K562 (cell line): ENCODE results near the gene CMTR2. TPM values are rescaled to one million over a fixed set of nuclear protein-coding genes. Genes with fewer than 3 reads are reported as not detected.

ENCODE experiments used
- ATAC-seq: fragments of 200-7000 bp; cut with Tn5 transposase; 3 replicates; pipeline ENCODE4 v1.9.1; 2020; ENCODE audit warnings: moderate library complexity
- BruUV-seq: library from RNA; stranded (reverse); fragments of 400-500 nt; replicated peaks from 2 replicates; lab custom pipeline; 2021; lab: Mats Ljungman, UMichigan
- CTCF ChIA-PET: fragments of 300-600 bp; formaldehyde crosslinking; extraction: SDS; loops from one replicate; lab custom pipeline; 2021; ENCODE audit warnings: low intra/inter-chr PET ratio; lab: Yijun Ruan, JAX
- POLR2A ChIA-PET: fragments of 300-600, 350-650 bp; sonication (Branson Sonifier 250); formaldehyde crosslinking; extraction: SDS; loops from one replicate; lab custom pipeline; 2021; ENCODE audit warnings: antibody characterized with exemption, inconsistent platforms; lab: Yijun Ruan, JAX
- DNase-seq, 4 experiments: peaks; one replicate each; pipeline versions ENCODE4 v3.0.0 to v3.0.0-alpha.2; 2011 to 2018; ENCODE audit warnings: low spot score in 3 of 4, mixed read lengths in 3 of 4; ENCODE audit errors: extremely low read depth in 1 of 4
- FAIRE-seq: peaks from 2 replicates; lab custom pipeline; 2011; peaks lifted over from hg19 to GRCh38; lab: Jason Lieb, UNC
- H2AFZ ChIP-seq: 2 replicates; pipeline ENCODE4 v1.6.0; 2011; ENCODE audit warnings: low read depth, low read length, control low read depth, inconsistent platforms
- H3K27ac ChIP-seq: fragments of 200-600 bp; 3 replicates; pipeline ENCODE4 v1.8.0; 2011; ENCODE audit warnings: low read depth, mild to moderate bottlenecking, control low read depth, inconsistent platforms, low read length, moderate library complexity, mixed read lengths; ENCODE audit errors: extremely low read depth
- H3K27me3 ChIP-seq, 2 experiments: fragments of 300-600 bp in 1 of 2; 2 replicates in 1 of 2; 3 replicates in 1 of 2; pipeline versions ENCODE4 v1.6.0 to v1.8.0; 2011; ENCODE audit warnings: inconsistent platforms in 2 of 2, low read length in 2 of 2, mild to moderate bottlenecking in 1 of 2, mixed read lengths in 1 of 2, moderate library complexity in 1 of 2; ENCODE audit not compliant: control insufficient read depth in 2 of 2, insufficient read depth in 2 of 2
- H3K36me3 ChIP-seq: fragments of 300-600 bp; 3 replicates; pipeline ENCODE4 v1.8.0; 2011; ENCODE audit warnings: mild to moderate bottlenecking, low read length, inconsistent platforms; ENCODE audit not compliant: control insufficient read depth, insufficient read depth
- H3K4me1 ChIP-seq, 2 experiments: fragments of 200-600 bp in 1 of 2; replicated peaks in 1 of 2; 2 replicates in 1 of 2; 3 replicates in 1 of 2; pipeline versions ENCODE4 v1.5.1 to v1.8.0; 2011; ENCODE audit warnings: inconsistent platforms in 2 of 2, low read length in 2 of 2, mild to moderate bottlenecking in 1 of 2, mixed read lengths in 1 of 2, moderate library complexity in 1 of 2; ENCODE audit not compliant: control insufficient read depth in 2 of 2, insufficient read depth in 2 of 2
- H3K4me2 ChIP-seq: 2 replicates; pipeline ENCODE4 v1.6.1; 2011; ENCODE audit warnings: low read length, control low read depth, inconsistent platforms, mixed read lengths; ENCODE audit not compliant: insufficient read depth
- H3K4me3 ChIP-seq: fragments of 200-600 bp; sonication (generic), shearing (Covaris generic); 2 replicates; pipeline ENCODE4 v1.5.1; 2016; ENCODE audit warnings: control low read depth, inconsistent platforms
- H3K79me2 ChIP-seq: fragments of 200-600 bp; 3 replicates; pipeline ENCODE4 v1.8.0; 2011; ENCODE audit warnings: low read length, inconsistent platforms; ENCODE audit not compliant: control insufficient read depth, insufficient read depth
- H3K9ac ChIP-seq, 2 experiments: 2 replicates each; pipeline versions ENCODE4 v1.6.0 to v1.6.1; 2011; ENCODE audit warnings: low read depth in 2 of 2, low read length in 2 of 2, control low read depth in 1 of 2, inconsistent platforms in 1 of 2, mild to moderate bottlenecking in 1 of 2, mixed read lengths in 1 of 2; ENCODE audit not compliant: insufficient read depth in 1 of 2
- H3K9me1 ChIP-seq: one replicate; pipeline ENCODE4 v1.6.0; 2011; ENCODE audit warnings: inconsistent platforms, mild to moderate bottlenecking, low read length, moderate library complexity; ENCODE audit not compliant: control insufficient read depth, insufficient read depth
- H3K9me3 ChIP-seq: replicated peaks from 2 replicates; pipeline ENCODE4 v1.5.1; 2011; ENCODE audit warnings: low read depth, low read length, inconsistent platforms; ENCODE audit not compliant: control insufficient read depth, insufficient read depth
- H4K20me1 ChIP-seq: replicated peaks from 2 replicates; pipeline ENCODE4 v1.6.1; 2011; ENCODE audit warnings: low read length, inconsistent platforms, mixed read lengths; ENCODE audit not compliant: control insufficient read depth, insufficient read depth
- BDP1 ChIP-seq: IDR thresholded peaks from 3 replicates; pipeline ENCODE4 v1.6.1; 2011; ENCODE audit not compliant: insufficient read length, insufficient read depth
- CSDE1 ChIP-seq, 2 experiments: fragments of 450-650 bp; IDR thresholded peaks; 2 replicates each; pipeline ENCODE4 v1.6.1; 2016; ENCODE audit warnings: mild to moderate bottlenecking in 1 of 2
- GATA2 ChIP-seq: sonication (generic); formaldehyde crosslinking; IDR thresholded peaks from 2 replicates; pipeline ENCODE4 v1.4.0; 2020; ENCODE audit warnings: mild to moderate bottlenecking, missing genetic modification reagents
- RBM34 ChIP-seq: fragments of 200-400 bp; formaldehyde crosslinking; IDR thresholded peaks from 2 replicates; pipeline ENCODE4 v1.6.1; 2018; ENCODE audit warnings: low read length, borderline replicate concordance; ENCODE audit not compliant: insufficient read depth
- RFX5 ChIP-seq: IDR thresholded peaks from 2 replicates; pipeline ENCODE4 v1.6.1; 2011; ENCODE audit warnings: low read depth, mild to moderate bottlenecking, improper control_type of control experiment, low read length
- SIN3A ChIP-seq, 2 experiments: fragments of 150-350 bp in 1 of 2; IDR thresholded peaks; 2 replicates each; pipeline ENCODE4 v1.6.1; 2011 to 2016; ENCODE audit warnings: borderline replicate concordance in 2 of 2, low read depth in 2 of 2, low read length in 2 of 2, mild to moderate bottlenecking in 2 of 2, moderate library complexity in 2 of 2; ENCODE audit not compliant: control insufficient read depth in 1 of 2
- SNRNP70 ChIP-seq: fragments of 200-400 bp; formaldehyde crosslinking; optimal IDR thresholded peaks from 2 replicates; pipeline ENCODE3; 2017; ENCODE audit warnings: low read depth, low read length
- TAF15 ChIP-seq: fragments of 200-400 bp; formaldehyde crosslinking; IDR thresholded peaks from 2 replicates; pipeline ENCODE4 v1.6.1; 2017; ENCODE audit warnings: mild to moderate bottlenecking, low read depth, low read length, moderate library complexity
- ZBTB1 ChIP-seq: sonication (generic); formaldehyde crosslinking; IDR thresholded peaks from 2 replicates; pipeline ENCODE4 v1.8.1; 2023; ENCODE audit warnings: missing genetic modification reagents, low read depth, mild to moderate bottlenecking, borderline replicate concordance
- ZBTB17 ChIP-seq: fragments of 450-650 bp; formaldehyde crosslinking; IDR thresholded peaks from 2 replicates; pipeline ENCODE4 v1.4.0; 2020; ENCODE audit warnings: mild to moderate bottlenecking
- ZNF253 ChIP-seq: fragments of 250-450 bp; sonication (Bioruptor Pico); conservative IDR thresholded peaks from 2 replicates; pipeline ENCODE4 v1.6.1; 2021; ENCODE audit warnings: mild to moderate bottlenecking
- ZNF274 ChIP-seq: IDR thresholded peaks from 2 replicates; pipeline ENCODE4 v1.6.1; 2011; ENCODE audit warnings: low read depth, mild to moderate bottlenecking, low read length, moderate library complexity, borderline replicate concordance
- WGBS: fragments of 100-300 bp; shearing (Covaris generic); methylation state at CpG from one replicate; pipeline ENCODE4 v1.1.6; 2016; ENCODE audit warnings: low coverage, mixed read lengths; ENCODE audit not compliant: insufficient coverage; ENCODE audit errors: missing lambda C conversion rate; 5-methylcytosine and 5-hydroxymethylcytosine counted together
- in situ Hi-C: fragments of 300-500 bp; cut with MboI; formaldehyde crosslinking; loops from 4 replicates; pipeline ENCODE4 v1.15.0; 2018; ENCODE audit warnings: inconsistent platforms, mixed read lengths
- intact Hi-C: fragments of 100-400 bp; cut with micrococcal nuclease; formaldehyde crosslinking; loops from 2 replicates; pipeline ENCODE4 v1.14.2; 2022
- polyA plus RNA-seq, 8 experiments: library from polyadenylated mRNA; depleted of rRNA in 4 of 8; stranded (reverse) in 5 of 8; unstranded in 3 of 8; fragments of >200 nt; fragmentation: Nextera tagmentation in 2 of 8; fragmentation: Illumina TruSeq in 1 of 8; extraction: Ambion mirVana in 2 of 8; extraction: Trizol in 1 of 8; gene quantifications; 2 replicates each; pipeline versions ENCODE4 v1.2.1 to v1.2.3, GENCODE V29; 2011 to 2014; ENCODE audit warnings: inconsistent platforms in 1 of 8, missing spikeins in 1 of 8
- total RNA-seq, 7 experiments: library from RNA; depleted of rRNA in 6 of 7; stranded (reverse); fragments of >200 nt in 6 of 7; fragmentation: Illumina TruSeq in 2 of 7; extraction: Trizol in 2 of 7; gene quantifications; 2 replicates each; pipeline versions ENCODE4 v1.2.1 to v1.2.3, GENCODE V29; 2011 to 2021; ENCODE audit warnings: low replicate concordance in 1 of 7
- TF ChIP-seq, protein P1 (sequence below): sonication (generic); formaldehyde crosslinking; IDR thresholded peaks from 2 replicates; pipeline ENCODE4 v1.8.0; 2022; ENCODE audit warnings: mild to moderate bottlenecking, missing genetic modification reagents
- TF ChIP-seq, protein P2 (sequence below): sonication (generic); formaldehyde crosslinking; IDR thresholded peaks from 2 replicates; pipeline ENCODE4 v1.8.1; 2022; ENCODE audit warnings: missing genetic modification reagents
- TF ChIP-seq, protein P3 (sequence below): fragments of 450-650 bp; IDR thresholded peaks from 2 replicates; pipeline ENCODE4 v1.6.1; 2016; ENCODE audit warnings: low read depth, mild to moderate bottlenecking, moderate library complexity
- TF ChIP-seq, protein P4 (sequence below): fragments of 450-650 bp; IDR thresholded peaks from 2 replicates; pipeline ENCODE4 v1.6.1; 2016

CMTR2 gene
- total and polyA plus RNA-seq, 9 of the 15 experiments (the other 6 are each of a cell fraction or from before 2014, with no cell fraction given), result 4.6 to 24.8 (median 12.7) TPM

DNA sequence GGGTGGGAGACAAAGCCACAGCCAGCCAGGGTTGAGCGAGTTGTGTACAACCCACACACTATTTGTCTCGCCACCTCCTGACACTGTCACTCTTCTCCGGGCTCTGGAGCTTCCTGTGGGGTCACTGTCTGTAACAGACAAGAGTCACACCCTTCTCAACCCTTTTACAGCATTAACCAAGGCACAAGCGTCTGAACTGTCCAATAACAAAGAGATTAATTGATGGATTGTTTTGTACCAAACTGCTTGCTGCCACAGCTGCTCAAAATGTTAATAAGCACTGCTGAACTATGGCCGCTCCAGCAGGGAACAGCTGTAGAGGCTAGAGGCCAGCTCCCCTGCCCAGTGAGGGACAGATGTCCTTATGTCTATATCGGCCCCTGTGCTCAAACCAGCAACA lies 33.5 kb downstream of the CMTR2 start:
- Histone ChIP-seq H3K4me2 (no peak overlapping the region), H3K9ac (no peak overlapping the region), H3K27me3 (peaks cover 0 to 8% of the 10 kb centered on the region in 2 experiments; a peak in 1 of 5 replicates), H2AFZ (no peak overlapping the region), H3K4me1 (no peaks in the 10 kb centered on the region), H3K4me3 (no peak overlapping the region), H3K27ac (no peak overlapping the region), H3K9me1 (peaks cover 4% of the 10 kb centered on the region), H3K9me3 (no peaks in the 10 kb centered on the region), H4K20me1 (no peaks in the 10 kb centered on the region), H3K36me3 (no peaks in the 10 kb centered on the region), H3K79me2 (no peaks in the 10 kb centered on the region)
- ChIA-PET POLR2A (no interaction called here), CTCF (interaction anchor here (0.7 kb wide), 1 partner anchor 9 kb away, joined by 3 read pairs; no protein-coding TSS in a partner anchor)
- intact Hi-C loops, result no loop called here
- DNase-seq (no peak), FAIRE-seq (no peak), ATAC-seq (no peak)
- no TSS peak for BruUV-seq
- 0% methylated on average over 6 of the region's 6 CpGs for WGBS
- in situ Hi-C loops, result no loop called here
- TF ChIP-seq GATA2 (CRISPR knock-in tag) (no peak), ZNF274 (no peak), ZNF253 (CRISPR knock-in tag) (no peak), CSDE1 (IDR thresholded peaks at IDR 0.05) (no peak), BDP1 (no peak), SNRNP70 (no peak), RFX5 (no peak), TAF15 (no peak), SIN3A (IDR thresholded peaks at IDR 0.05; ENCODE audit: borderline replicate concordance in 2 of 2, control insufficient read depth in 1 of 2, low read depth in 2 of 2, low read length in 2 of 2) (no peak), RBM34 (no peak), ZBTB17 (CRISPR knock-in tag) (no peak), ZBTB1 (CRISPR knock-in tag) (no peak)
- TF ChIP-seq, protein P1, sequence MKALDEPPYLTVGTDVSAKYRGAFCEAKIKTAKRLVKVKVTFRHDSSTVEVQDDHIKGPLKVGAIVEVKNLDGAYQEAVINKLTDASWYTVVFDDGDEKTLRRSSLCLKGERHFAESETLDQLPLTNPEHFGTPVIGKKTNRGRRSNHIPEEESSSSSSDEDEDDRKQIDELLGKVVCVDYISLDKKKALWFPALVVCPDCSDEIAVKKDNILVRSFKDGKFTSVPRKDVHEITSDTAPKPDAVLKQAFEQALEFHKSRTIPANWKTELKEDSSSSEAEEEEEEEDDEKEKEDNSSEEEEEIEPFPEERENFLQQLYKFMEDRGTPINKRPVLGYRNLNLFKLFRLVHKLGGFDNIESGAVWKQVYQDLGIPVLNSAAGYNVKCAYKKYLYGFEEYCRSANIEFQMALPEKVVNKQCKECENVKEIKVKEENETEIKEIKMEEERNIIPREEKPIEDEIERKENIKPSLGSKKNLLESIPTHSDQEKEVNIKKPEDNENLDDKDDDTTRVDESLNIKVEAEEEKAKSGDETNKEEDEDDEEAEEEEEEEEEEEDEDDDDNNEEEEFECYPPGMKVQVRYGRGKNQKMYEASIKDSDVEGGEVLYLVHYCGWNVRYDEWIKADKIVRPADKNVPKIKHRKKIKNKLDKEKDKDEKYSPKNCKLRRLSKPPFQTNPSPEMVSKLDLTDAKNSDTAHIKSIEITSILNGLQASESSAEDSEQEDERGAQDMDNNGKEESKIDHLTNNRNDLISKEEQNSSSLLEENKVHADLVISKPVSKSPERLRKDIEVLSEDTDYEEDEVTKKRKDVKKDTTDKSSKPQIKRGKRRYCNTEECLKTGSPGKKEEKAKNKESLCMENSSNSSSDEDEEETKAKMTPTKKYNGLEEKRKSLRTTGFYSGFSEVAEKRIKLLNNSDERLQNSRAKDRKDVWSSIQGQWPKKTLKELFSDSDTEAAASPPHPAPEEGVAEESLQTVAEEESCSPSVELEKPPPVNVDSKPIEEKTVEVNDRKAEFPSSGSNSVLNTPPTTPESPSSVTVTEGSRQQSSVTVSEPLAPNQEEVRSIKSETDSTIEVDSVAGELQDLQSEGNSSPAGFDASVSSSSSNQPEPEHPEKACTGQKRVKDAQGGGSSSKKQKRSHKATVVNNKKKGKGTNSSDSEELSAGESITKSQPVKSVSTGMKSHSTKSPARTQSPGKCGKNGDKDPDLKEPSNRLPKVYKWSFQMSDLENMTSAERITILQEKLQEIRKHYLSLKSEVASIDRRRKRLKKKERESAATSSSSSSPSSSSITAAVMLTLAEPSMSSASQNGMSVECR, result no peak
- TF ChIP-seq, protein P2, sequence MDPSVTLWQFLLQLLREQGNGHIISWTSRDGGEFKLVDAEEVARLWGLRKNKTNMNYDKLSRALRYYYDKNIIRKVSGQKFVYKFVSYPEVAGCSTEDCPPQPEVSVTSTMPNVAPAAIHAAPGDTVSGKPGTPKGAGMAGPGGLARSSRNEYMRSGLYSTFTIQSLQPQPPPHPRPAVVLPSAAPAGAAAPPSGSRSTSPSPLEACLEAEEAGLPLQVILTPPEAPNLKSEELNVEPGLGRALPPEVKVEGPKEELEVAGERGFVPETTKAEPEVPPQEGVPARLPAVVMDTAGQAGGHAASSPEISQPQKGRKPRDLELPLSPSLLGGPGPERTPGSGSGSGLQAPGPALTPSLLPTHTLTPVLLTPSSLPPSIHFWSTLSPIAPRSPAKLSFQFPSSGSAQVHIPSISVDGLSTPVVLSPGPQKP (CRISPR knock-in tag), result no peak
- TF ChIP-seq, protein P3, sequence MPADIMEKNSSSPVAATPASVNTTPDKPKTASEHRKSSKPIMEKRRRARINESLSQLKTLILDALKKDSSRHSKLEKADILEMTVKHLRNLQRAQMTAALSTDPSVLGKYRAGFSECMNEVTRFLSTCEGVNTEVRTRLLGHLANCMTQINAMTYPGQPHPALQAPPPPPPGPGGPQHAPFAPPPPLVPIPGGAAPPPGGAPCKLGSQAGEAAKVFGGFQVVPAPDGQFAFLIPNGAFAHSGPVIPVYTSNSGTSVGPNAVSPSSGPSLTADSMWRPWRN, result no peak
- TF ChIP-seq, protein P4, sequence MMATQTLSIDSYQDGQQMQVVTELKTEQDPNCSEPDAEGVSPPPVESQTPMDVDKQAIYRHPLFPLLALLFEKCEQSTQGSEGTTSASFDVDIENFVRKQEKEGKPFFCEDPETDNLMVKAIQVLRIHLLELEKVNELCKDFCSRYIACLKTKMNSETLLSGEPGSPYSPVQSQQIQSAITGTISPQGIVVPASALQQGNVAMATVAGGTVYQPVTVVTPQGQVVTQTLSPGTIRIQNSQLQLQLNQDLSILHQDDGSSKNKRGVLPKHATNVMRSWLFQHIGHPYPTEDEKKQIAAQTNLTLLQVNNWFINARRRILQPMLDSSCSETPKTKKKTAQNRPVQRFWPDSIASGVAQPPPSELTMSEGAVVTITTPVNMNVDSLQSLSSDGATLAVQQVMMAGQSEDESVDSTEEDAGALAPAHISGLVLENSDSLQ, result no peak
